Measurements from ENCODE around the gene GPR162. TPM values are rescaled to one million over a fixed set of nuclear protein-coding genes. Genes with fewer than 3 reads are reported as not detected.
"Not testable (repeated sequence)": the region's sequence is repeated elsewhere in the genome, so short reads cannot be mapped to it uniquely, and the experiment has no call there.

Gene GPR162
- total RNA-seq, 1 donor from 2014 or later, result 2.5 TPM

- DNase-seq (ENCODE audit: low spot score), result no peak
These were observed 33.7 kb downstream of the GPR162 start for GRCh38 chr12:6855322-6855721.

- no peak for DNase-seq (ENCODE audit: low spot score)
These were observed 37.2 kb downstream of the GPR162 start for GRCh38 chr12:6858799-6859198.

- no peak for DNase-seq (ENCODE audit: low spot score)
These were observed 38.5 kb downstream of the GPR162 start for GRCh38 chr12:6860116-6860515.

- DNase-seq (ENCODE audit: low spot score), result no peak
These were observed 39.3 kb downstream of the GPR162 start for GRCh38 chr12:6860942-6861341.

GRCh38 chr12:6861391-6861790 lies 39.8 kb downstream of the GPR162 start:
- DNase-seq (ENCODE audit: low spot score), result no peak

GRCh38 chr12:6863033-6863432 lies 41.4 kb downstream of the GPR162 start:
- no peak for DNase-seq (ENCODE audit: low spot score)

GRCh38 chr12:6863586-6864321 lies 42.1 kb downstream of the GPR162 start:
- DNase-seq (ENCODE audit: low spot score), result no peak

GRCh38 chr12:6865307-6865706 lies 43.7 kb downstream of the GPR162 start:
- not testable (repeated sequence) for DNase-seq (ENCODE audit: low spot score)

GRCh38 chr12:6866163-6866919 lies 44.7 kb downstream of the GPR162 start:
- DNase-seq (ENCODE audit: low spot score), result no peak

GRCh38 chr12:6866920-6867412 lies 45.3 kb downstream of the GPR162 start:
- peak; percentile 62 for DNase-seq (ENCODE audit: low spot score)

- peak; percentile 92 for DNase-seq (ENCODE audit: low spot score)
These were observed 46.0 kb downstream of the GPR162 start, which contains the start of gene TPI1 for GRCh38 chr12:6867413-6868210. TPI1 (plus strand) TSS chr12:6867531; CDS start chr12:6867567, 36 bp downstream.

- no peak for DNase-seq (ENCODE audit: low spot score)
These were observed 46.8 kb downstream of the GPR162 start for GRCh38 chr12:6868211-6869048.

- DNase-seq (ENCODE audit: low spot score), result peak; percentile 88
These were observed 47.7 kb downstream of the GPR162 start for GRCh38 chr12:6869049-6870021.

GRCh38 chr12:6870304-6870703 lies 48.7 kb downstream of the GPR162 start:
- DNase-seq (ENCODE audit: low spot score), result not testable (repeated sequence)

- DNase-seq (ENCODE audit: low spot score), result no peak
These were observed 49.7 kb downstream of the GPR162 start for GRCh38 chr12:6871052-6871957.

GRCh38 chr12:6872073-6873048 lies 50.7 kb downstream of the GPR162 start:
- DNase-seq (ENCODE audit: low spot score), result peak; percentile 84
